MM.1S (cell line): ENCODE results near the gene TBC1D5.

ENCODE experiments used
- DNase-seq: peaks from one replicate; pipeline ENCODE4 v3.0.0-alpha.2; 2015
- H2AFZ ChIP-seq: fragments of 300-600 bp; sonication (generic); 2 replicates; pipeline ENCODE4 v1.6.0; 2016; ENCODE audit warnings: antibody characterized with exemption, low read length
- H3F3A ChIP-seq: fragments of 300-600 bp; sonication (generic); 2 replicates; pipeline ENCODE4 v1.6.1; 2016; ENCODE audit warnings: mild to moderate bottlenecking, antibody characterized with exemption, low read length, moderate library complexity, mixed read lengths; ENCODE audit not compliant: insufficient read depth
- H3K27ac ChIP-seq: fragments of 300-600 bp; sonication (generic); 2 replicates; pipeline ENCODE4 v1.5.1; 2016; ENCODE audit warnings: mild to moderate bottlenecking, low read length
- H3K27me3 ChIP-seq: fragments of 300-600 bp; sonication (generic); replicated peaks from 2 replicates; pipeline ENCODE4 v1.6.0; 2016; ENCODE audit warnings: low read length; ENCODE audit not compliant: insufficient read depth
- H3K36me3 ChIP-seq: fragments of 300-600 bp; sonication (generic); replicated peaks from 2 replicates; pipeline ENCODE4 v1.6.1; 2016; ENCODE audit warnings: mild to moderate bottlenecking, low read length, mixed read lengths; ENCODE audit not compliant: insufficient read depth
- H3K4me1 ChIP-seq: fragments of 300-600 bp; sonication (generic); 2 replicates; pipeline ENCODE4 v1.6.1; 2016; ENCODE audit warnings: low read length, mixed read lengths
- H3K4me2 ChIP-seq: fragments of 300-600 bp; sonication (generic); 2 replicates; pipeline ENCODE4 v1.6.0; 2016; ENCODE audit warnings: low read depth, low read length
- H3K4me3 ChIP-seq: fragments of 300-600 bp; sonication (generic); 2 replicates; pipeline ENCODE4 v1.5.1; 2016; ENCODE audit warnings: low read length, mixed read lengths
- H3K79me2 ChIP-seq: fragments of 300-600 bp; sonication (generic); 2 replicates; pipeline ENCODE4 v1.6.1; 2016; ENCODE audit warnings: mixed run types, low read length, mixed read lengths
- H3K9ac ChIP-seq: fragments of 300-600 bp; sonication (generic); 2 replicates; pipeline ENCODE4 v1.6.1; 2016; ENCODE audit warnings: low read length, mixed read lengths
- H3K9me2 ChIP-seq: fragments of 300-600 bp; sonication (generic); replicated peaks from 2 replicates; pipeline ENCODE4 v1.6.1; 2016; ENCODE audit warnings: mild to moderate bottlenecking, low read length, mixed read lengths; ENCODE audit not compliant: insufficient read depth
- H3K9me3 ChIP-seq: fragments of 300-600 bp; sonication (generic); replicated peaks from 2 replicates; pipeline ENCODE4 v1.6.1; 2016; ENCODE audit warnings: mild to moderate bottlenecking, low read length, mixed read lengths; ENCODE audit not compliant: insufficient read depth
- H4K20me1 ChIP-seq: fragments of 300-600 bp; sonication (generic); 2 replicates; pipeline ENCODE4 v1.6.1; 2016; ENCODE audit warnings: mild to moderate bottlenecking, low read length, moderate library complexity, mixed read lengths; ENCODE audit not compliant: insufficient read depth
- EZH2 ChIP-seq: fragments of 300-600 bp; sonication (generic); optimal IDR thresholded peaks from 2 replicates; pipeline ENCODE3; 2017; ENCODE audit warnings: low read depth, mild to moderate bottlenecking, antibody characterized with exemption, low read length, mixed read lengths
- EZH2phosphoT487 ChIP-seq: fragments of 300-600 bp; sonication (generic); IDR thresholded peaks from 2 replicates; pipeline ENCODE4 v1.6.1; 2018; ENCODE audit warnings: antibody characterized with exemption, low read length
- TF ChIP-seq, protein P1 (sequence below): fragments of 300-600 bp; sonication (generic); IDR thresholded peaks from 2 replicates; pipeline ENCODE4 v1.5.1; 2016; ENCODE audit warnings: antibody characterized with exemption, low read length, mixed read lengths

Gene TBC1D5

GRCh38 chr3:17384567-17385296, 357.7 kb downstream of the TBC1D5 start:
- Histone ChIP-seq H3K9ac (no peak overlapping the region), H4K20me1 (no peaks in the 10 kb centered on the region), H3K27me3 (no peaks in the 10 kb centered on the region), H3K36me3 (no peaks in the 10 kb centered on the region), H3K4me3 (no peak overlapping the region), H3K4me1 (peaks cover 7% of the 10 kb centered on the region; the same call in 1 of the 2 replicates), H3K4me2 (no peak overlapping the region), H2AFZ (no peak overlapping the region), H3K27ac (no peak overlapping the region), H3K9me3 (no peaks in the 10 kb centered on the region), H3F3A (no peaks in the 10 kb centered on the region), H3K9me2 (no peaks in the 10 kb centered on the region), H3K79me2 (no peaks in the 10 kb centered on the region)
- TF ChIP-seq, protein P1, sequence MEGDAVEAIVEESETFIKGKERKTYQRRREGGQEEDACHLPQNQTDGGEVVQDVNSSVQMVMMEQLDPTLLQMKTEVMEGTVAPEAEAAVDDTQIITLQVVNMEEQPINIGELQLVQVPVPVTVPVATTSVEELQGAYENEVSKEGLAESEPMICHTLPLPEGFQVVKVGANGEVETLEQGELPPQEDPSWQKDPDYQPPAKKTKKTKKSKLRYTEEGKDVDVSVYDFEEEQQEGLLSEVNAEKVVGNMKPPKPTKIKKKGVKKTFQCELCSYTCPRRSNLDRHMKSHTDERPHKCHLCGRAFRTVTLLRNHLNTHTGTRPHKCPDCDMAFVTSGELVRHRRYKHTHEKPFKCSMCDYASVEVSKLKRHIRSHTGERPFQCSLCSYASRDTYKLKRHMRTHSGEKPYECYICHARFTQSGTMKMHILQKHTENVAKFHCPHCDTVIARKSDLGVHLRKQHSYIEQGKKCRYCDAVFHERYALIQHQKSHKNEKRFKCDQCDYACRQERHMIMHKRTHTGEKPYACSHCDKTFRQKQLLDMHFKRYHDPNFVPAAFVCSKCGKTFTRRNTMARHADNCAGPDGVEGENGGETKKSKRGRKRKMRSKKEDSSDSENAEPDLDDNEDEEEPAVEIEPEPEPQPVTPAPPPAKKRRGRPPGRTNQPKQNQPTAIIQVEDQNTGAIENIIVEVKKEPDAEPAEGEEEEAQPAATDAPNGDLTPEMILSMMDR = no peak
- TF ChIP-seq EZH2phosphoT487 (no peak), EZH2 (no peak)
- DNase-seq = no peak

DNA sequence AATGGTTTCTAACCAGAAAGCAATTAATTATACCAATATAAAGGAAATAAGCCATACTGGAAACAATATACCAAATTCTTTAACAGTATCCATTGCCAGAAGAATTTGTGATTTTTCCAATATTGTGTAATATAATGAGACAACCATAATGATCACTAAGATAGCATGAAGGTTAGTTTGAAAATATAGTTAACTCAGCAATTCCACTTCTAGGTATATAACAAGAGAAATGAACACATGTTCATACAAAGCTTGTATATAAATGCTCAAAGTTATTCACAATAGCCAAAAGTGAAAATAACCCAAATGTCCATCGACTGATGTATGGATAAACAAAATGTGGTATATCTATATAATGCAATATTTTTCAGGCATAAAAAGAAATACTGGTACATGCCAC, 369.1 kb downstream of the TBC1D5 start:
- Histone ChIP-seq H3K27me3 (no peaks in the 10 kb centered on the region), H4K20me1 (no peaks in the 10 kb centered on the region), H3K9me2 (no peaks in the 10 kb centered on the region), H3K79me2 (no peaks in the 10 kb centered on the region), H3K4me1 (peaks cover 13% of the 10 kb centered on the region; the same call in 1 of the 2 replicates), H3K9ac (no peak overlapping the region), H3F3A (no peaks in the 10 kb centered on the region), H3K27ac (no peak overlapping the region), H3K36me3 (no peaks in the 10 kb centered on the region), H3K9me3 (no peaks in the 10 kb centered on the region), H3K4me2 (no peak overlapping the region), H2AFZ (no peak overlapping the region), H3K4me3 (no peak overlapping the region)
- TF ChIP-seq EZH2phosphoT487 = no peak
- no peak for TF ChIP-seq EZH2
- TF ChIP-seq, protein P1 = no peak
- no peak for DNase-seq

DNA sequence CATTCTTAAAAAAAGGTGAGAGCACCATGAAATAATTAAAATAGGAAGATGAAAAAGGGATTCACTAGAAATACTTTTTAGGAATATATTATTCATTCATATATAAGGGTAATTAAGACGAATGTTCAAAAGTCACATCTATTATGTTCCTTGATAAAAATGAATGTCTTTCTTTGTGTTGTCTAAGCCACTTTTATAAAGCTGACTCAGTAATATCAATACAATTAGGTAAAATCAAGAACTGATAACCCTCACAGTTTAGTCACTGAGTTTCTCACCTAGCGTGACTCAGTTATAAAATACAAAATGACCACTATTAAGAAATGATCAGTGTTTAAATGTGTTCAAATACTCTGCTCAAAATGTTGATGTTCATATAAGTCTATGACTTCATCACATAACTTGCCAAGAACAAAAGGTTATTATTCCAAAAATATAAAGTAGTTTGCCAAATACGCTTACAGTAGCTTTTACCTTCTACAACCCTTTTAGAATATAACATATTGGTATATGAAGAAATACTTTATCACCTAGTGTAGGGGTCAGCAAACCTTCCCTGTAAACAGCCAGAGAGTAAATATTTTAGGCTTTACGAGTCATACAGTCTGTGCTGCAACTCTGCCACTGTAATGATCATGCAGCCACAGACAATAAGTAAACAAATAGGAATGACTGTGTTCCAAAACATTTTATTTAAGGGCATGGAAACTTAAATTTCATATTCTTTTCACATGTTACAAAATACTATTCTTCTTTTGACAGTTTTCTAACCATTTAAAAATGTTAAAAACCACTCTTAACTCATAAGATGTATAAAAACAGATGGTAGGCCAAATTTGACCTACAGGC, 369.8 kb downstream of the TBC1D5 start:
- Histone ChIP-seq H3F3A (no peaks in the 10 kb centered on the region), H3K9ac (no peak overlapping the region), H3K79me2 (no peaks in the 10 kb centered on the region), H3K9me2 (no peaks in the 10 kb centered on the region), H4K20me1 (no peaks in the 10 kb centered on the region), H3K4me1 (peaks cover 13% of the 10 kb centered on the region; the same call in 1 of the 2 replicates), H3K4me2 (no peak overlapping the region), H3K27ac (no peak overlapping the region), H2AFZ (no peak overlapping the region), H3K36me3 (no peaks in the 10 kb centered on the region), H3K27me3 (no peaks in the 10 kb centered on the region), H3K9me3 (no peaks in the 10 kb centered on the region), H3K4me3 (no peak overlapping the region)
- no peak for TF ChIP-seq EZH2phosphoT487
- TF ChIP-seq, protein P1 = no peak
- no peak for TF ChIP-seq EZH2
- no peak for DNase-seq
